Measurements from ENCODE around the gene CD46.
A peak's percentile ranks its signal among the peaks of the same experiment; 100 is the strongest.

Gene CD46

GRCh38 chr1:207794861-207795260 lies 43.0 kb downstream of the CD46 start:
- DNase-seq (ENCODE audit: low read depth, low spot score) = no peak

DNA sequence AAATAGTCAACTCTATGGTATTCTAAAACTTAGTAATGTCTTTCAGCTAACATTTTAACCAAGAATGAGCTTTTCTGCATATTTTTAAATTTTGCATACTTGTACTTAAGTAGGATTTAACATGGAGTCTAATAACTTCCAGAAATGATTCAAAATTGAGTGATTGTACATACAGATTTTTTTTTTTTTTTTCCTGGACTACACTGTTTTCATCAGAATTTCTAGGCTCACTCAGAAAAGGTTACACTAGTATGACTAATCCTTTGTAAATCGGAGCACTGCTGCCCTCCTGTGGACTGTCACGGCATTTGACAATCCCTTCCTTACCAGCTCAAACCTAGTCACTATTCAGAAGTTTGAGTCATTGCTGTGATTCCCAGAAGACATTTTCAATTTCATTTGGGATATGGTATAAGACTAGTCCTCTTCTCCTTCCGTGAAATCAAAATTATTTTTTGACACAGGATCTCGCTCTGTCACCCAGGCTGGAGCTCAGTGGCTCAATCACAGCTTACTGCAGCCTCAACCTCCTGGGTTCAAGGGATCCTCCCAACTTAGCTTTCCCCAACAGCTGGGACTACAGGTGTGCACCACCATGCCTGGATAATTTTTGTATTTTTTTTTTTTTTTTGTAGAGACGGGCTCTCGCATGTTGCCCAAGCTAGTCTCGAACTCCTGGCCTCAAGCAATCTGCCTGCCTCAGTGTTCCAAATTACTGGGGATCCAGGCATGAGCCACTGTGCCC lies 45.5 kb downstream of the CD46 start:
- DNase-seq (ENCODE audit: low read depth, low spot score) = peak; percentile 54

- no peak for DNase-seq (ENCODE audit: low read depth, low spot score)
Measured at GRCh38 chr1:207798847-207799246, 47.0 kb downstream of the CD46 start.

DNA sequence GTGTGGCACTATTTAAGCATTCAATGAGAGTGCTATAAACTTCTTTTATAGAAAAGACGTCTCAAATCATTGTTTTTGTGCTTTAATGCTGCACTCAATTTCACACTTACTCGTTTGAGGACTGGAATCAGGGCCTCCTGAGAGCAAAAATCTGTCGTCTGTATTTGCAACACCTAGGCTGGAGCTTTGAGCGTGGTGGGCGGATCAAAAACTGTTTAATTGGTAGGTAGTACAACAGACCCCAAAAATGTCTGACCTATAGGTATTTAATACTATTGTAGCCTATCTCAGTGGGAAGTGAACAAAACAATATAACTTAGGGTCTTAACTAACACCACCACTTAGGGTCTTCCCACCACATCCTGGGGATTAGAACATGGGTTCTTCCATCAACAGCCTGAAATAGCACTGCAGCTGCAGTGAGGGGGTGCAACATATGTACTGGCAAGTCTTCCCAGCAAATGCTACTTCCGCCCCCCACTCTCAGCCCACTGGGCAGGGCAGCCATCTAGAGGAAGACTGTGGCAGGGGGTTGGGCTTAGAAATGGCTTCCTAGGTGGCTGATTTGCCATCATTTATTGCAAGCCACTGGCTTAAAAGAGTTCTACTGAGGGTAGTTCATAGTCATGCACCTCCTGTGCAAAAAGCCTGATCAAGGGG lies 48.3 kb downstream of the CD46 start:
- DNase-seq (ENCODE audit: low read depth, low spot score) = no peak

DNA sequence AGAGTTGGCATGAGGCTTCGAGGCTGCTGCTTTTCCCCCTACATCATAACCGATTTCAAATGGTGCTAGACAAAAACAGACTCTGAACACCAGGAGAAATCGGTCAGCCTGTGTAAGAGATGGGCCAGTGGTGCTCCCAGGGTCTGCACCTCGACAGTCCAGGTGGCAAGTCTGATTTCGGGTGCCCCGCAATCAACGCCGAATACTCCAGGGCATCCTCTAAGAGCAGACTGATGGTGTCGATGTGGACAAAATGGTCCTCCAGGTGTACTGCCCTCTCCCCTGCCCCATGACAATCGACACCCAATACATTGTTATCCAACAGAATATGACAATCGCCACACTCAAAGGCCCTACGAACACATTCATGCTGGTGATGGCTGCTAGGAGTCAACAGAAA lies 50.0 kb downstream of the CD46 start:
- DNase-seq (ENCODE audit: low read depth, low spot score) = no peak

DNA sequence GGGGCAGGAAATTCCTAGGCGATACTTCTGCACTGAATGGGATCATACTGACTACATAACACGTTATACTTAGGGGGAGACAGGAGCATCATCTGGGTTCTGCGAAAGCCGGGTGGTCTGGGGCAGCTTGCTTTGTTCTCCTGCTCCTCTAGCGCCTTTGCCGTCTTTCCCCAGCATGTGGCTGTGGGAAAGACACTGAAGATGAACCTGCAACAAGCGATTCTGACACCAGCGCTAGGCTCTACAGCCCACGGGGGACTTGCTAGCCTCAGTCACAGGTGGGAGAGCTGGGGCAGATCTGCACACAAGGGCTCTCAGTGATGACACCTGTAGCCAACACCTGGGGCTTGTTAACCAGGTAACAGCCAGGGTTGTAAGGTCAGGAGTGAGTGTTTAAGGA lies 51.8 kb downstream of the CD46 start:
- DNase-seq (ENCODE audit: low read depth, low spot score) = no peak

DNA sequence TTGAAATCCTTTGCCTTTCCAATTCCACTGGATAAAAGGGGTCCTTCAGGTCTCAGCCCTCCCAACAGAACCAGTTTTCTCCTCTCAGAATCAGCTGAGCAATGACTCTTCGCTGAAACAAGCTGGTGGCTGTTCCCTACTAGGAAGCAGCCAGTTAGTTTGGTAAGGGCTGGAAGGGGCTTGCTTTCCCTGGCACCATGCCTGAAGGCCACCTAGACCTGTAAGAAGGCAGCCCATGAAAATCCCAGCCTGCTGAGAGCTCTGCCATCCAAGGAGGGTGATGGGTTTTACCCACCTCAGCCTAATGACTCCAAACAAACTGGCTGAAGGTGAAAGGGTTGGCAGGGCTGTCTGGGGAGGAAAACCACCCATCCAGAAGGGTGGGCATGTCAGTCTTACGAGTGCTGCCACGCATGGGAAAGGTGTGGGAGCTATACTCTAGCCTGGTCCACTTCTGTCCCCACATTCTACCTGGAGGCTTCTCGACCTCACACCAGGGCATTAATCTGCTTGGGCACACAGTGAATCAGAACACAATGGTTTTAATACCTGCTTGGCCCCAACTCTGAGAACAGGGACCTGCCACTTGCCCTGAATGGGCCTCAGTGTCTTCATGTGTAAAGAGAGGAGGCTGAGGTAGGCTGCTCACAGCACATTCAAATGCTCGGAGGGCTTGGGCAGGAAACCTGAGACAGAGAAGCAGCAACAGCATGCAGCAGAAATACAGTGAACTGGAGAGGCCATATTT lies 53.0 kb downstream of the CD46 start:
- DNase-seq (ENCODE audit: low read depth, low spot score) = no peak

DNA sequence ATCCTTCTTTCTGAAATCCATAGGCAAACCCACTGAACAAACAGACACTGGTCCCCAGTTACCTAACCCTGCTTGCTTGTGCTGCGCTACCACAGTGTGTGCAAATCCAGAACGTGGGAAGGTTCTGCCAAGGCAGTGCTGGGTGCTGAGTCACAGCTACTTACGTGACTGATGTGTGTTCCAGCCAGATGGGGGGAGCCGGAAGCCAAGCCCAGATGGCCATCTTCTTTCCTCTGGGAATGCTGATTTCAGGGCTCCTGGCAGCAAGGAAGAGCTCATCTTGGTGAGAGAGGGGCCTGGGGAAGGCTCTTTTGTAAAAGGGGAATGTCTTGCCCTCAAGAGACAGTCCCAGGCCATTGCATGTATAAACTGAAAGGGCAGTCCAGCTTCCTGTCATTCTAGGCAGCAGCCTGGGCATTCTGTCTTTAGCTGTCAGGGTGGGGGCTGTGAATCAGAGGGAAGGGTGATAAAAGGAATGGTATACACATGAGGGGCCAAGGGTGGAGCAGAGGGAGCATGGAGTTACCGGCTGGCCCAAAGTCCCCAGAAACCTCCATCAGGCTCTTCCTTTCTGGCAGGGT lies 54.1 kb downstream of the CD46 start:
- peak; percentile 55 for DNase-seq (ENCODE audit: low read depth, low spot score)

DNA sequence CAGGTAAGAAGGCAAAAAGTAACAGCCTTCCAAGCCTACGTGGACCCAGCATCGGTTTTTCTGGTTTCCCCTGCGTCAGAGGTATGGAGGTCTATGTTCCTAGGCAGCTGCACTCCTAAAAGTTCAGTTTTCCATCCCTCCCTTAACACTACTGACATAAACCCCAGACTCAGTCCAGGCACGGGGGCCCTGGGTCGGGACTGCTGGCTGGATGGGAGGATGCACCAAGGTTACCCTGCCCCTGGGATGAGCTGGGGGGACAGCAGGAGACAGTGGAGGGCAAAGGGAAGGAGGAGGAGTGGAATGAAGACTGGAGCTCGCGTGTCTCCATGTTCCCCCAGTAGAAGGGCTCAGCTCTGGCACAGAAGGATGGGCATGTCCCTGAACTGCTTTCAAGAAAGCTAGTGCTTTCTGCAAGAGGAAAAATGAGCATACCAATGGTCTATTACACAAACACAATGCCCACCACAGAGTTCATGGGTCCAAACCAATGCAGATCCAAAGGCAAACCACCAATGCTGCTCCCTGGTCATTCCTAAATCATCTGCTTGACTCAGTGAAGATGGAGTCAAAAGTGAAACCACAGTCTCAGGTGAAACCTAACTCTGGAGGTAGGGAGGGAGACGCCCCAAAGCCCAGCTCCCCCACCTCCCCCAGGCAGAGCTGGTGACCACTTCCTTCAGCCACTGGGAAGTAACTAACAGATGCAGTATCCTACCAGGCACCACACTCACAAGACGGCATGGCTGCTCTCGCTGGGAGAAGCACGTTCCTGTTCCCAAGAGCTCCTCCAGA lies 54.9 kb downstream of the CD46 start:
- no peak for DNase-seq (ENCODE audit: low read depth, low spot score)

DNA sequence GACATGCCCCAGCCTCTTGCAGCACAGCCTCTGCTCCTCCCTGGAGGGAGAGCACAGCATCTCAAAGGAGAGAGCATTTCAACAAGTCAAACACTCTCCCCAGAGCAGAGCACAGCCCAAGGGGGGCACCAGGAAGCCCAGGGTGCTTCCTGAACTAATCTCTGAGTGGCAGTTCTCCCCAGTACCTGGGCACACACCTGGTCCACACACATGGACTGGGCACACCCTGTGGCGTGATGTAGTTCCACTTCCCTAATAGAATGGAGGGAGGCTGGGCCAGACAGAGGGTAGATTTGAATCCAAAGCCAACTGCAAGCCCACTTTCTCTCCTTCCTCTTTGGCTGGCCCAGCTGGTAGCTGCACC lies 55.5 kb downstream of the CD46 start:
- no peak for DNase-seq (ENCODE audit: low read depth, low spot score)

- no peak for DNase-seq (ENCODE audit: low read depth, low spot score)
Measured at GRCh38 chr1:207807690-207808321, 56.0 kb downstream of the CD46 start.

DNA sequence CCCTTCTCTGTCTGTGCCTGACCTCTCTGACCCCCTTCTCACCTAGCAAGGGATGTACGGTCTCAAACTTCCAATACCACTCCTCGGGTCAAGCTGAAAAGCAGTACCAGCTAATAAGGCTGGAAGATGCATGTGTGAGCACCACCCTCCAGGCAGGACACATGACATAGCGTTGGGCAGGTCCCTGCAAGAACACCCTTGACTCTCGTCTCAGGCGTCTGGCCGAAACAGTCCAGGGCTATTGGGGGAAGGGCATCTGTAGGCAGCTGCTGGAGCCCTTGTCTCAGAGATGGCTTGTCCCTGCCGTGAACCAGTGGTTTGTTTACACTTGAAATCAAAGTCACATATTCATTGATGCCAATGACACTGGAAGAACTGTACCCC lies 56.5 kb downstream of the CD46 start:
- DNase-seq (ENCODE audit: low read depth, low spot score) = no peak

DNA sequence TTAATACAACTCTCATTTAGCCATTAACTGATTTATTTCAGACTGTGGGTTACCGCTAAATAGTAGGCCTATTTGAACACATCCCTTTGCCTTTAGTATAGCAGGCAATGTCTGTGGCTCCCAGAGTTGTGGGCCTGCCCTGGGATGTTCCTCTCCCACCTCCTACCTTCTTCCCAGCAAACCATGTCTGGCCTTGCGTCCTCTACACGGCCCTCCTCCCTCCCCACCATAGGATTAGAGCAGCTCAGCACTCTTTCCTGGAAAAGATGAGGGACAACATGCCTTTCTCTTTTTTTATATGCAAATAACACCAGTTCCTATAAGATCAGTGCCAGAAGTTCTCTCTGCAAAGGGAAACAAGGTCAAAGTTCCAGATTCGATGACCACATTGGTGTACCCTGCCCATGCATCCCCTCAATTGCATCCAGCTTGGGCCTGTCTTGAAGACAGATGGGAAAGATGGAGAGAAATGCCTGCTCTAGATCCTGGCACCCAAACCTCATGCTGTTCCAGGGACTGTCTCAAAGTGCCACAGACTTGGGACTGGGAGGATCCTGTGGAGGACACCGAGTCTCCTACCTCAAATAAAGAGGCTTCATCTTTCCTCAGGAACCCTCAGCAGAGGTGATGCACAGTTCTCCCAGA lies 57.2 kb downstream of the CD46 start:
- DNase-seq (ENCODE audit: low read depth, low spot score) = no peak

- DNase-seq (ENCODE audit: low read depth, low spot score) = no peak
Measured at GRCh38 chr1:207810173-207810572, 58.3 kb downstream of the CD46 start.

GRCh38 chr1:207810606-207811295 lies 58.9 kb downstream of the CD46 start:
- no peak for DNase-seq (ENCODE audit: low read depth, low spot score)

GRCh38 chr1:207811319-207811718 lies 59.5 kb downstream of the CD46 start:
- no peak for DNase-seq (ENCODE audit: low read depth, low spot score)

- no peak for DNase-seq (ENCODE audit: low read depth, low spot score)
Measured at GRCh38 chr1:207811920-207812720, 60.3 kb downstream of the CD46 start.

DNA sequence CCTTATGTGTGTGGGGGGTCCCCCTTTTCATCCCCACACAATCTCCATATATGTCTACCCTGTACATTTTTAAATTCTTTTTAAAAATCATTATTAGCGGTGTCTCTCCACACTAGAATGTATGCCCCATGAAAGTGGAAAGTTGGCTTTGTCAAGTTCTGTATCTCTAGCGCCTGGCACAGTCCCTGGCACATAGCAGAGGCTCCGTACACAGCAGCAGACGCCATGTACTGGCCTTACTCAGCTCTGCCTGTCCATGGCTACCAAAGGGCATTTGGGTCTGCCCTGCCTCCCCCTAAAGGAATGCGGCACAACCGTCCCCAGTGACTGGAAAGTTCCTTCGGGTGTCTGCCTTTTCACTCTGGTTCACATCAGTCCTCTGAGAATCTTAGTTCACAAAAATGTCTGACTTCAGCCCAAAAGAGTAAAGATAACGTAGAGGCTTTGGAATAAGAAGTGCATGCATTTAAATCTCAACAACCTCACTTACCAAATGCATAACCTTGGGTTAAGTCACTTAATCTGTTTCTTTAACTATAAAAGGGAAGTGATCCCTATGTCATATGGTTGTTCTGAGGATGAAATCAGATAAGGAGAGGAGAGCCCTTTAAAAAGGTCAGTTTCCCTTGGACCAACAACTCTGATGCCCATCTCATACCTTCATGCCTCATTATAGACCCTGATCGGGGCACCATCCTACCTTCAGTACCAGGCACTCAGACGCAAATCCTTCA lies 61.1 kb downstream of the CD46 start:
- DNase-seq (ENCODE audit: low read depth, low spot score) = no peak

DNA sequence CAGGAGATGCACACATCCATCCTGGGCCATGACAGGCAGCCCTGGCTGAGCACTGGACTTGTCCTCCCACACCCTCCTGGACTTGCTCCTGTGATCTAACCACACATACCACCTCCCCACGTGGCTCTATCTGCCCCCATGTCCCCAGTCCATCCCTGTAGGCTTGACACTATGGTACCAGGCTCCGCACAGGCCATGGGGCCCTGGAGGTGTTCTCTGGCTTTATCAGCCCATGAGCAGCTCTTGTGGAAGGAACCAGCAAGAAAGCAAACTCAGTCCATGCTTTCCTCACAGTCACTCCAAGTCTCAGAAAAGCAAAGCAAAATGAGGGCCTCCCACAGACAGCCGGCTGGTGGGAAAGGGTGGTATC lies 61.6 kb downstream of the CD46 start:
- no peak for DNase-seq (ENCODE audit: low read depth, low spot score)

All from smooth muscle cell of the brain vasculature (primary cell).